ENCODE results near the gene KCND3.

DNA sequence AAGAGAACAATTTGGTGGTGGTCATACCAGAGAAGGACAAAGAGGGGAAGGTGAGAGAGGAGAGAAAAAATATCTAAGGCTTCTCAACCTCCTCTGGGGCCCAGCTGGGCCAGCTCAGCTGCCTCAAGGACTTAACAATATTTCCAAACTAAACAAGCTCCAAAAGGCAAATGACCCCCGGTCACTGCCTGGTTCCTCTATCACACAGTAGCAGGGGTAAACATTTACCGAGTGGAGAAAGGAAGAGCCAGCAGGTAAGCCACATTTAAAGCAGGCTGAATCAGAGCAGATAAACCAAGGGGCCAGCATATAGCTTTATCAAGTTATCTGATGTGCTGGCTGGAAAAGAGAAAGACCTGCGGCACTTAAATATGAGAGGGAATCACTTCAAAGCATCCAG, 102.1 kb downstream of the KCND3 start:
- TF ChIP-seq CTCF (IDR thresholded peaks at IDR 0.05) (no peak), POLR2A (IDR thresholded peaks at IDR 0.05) (no peak), POLR2AphosphoS5 (IDR thresholded peaks at IDR 0.05) (no peak), EP300 (IDR thresholded peaks at IDR 0.05) (no peak)

Measured in upper lobe of left lung (tissue), 4 donors.